GM19238 (cell line): ENCODE results near the gene NDUFB6.
"Not testable (repeated sequence)": the region's sequence is repeated elsewhere in the genome, so short reads cannot be mapped to it uniquely, and the experiment has no call there.

Source experiments
- DNase-seq: peaks from one replicate; pipeline ENCODE4 v3.0.0; 2011; ENCODE audit warnings: low spot score; ENCODE audit not compliant: insufficient read length

Gene NDUFB6

GRCh38 chr9:32524892-32525708 is 47.9 kb downstream of the NDUFB6 start:
- DNase-seq = no peak

- DNase-seq = not testable (repeated sequence)
These were observed 48.4 kb downstream of the NDUFB6 start for GRCh38 chr9:32524558-32524891.

- no peak for DNase-seq
These were observed 49.0 kb downstream of the NDUFB6 start for GRCh38 chr9:32523910-32524309.

GRCh38 chr9:32518276-32518675 is 54.7 kb downstream of the NDUFB6 start:
- no peak for DNase-seq

- DNase-seq = no peak
These were observed 56.7 kb downstream of the NDUFB6 start for GRCh38 chr9:32516241-32516640.

- no peak for DNase-seq
These were observed 64.2 kb downstream of the NDUFB6 start for GRCh38 chr9:32508728-32509127.

GRCh38 chr9:32503008-32503407 is 70.0 kb downstream of the NDUFB6 start:
- DNase-seq = no peak
